Loucy (cell line): ENCODE measurements around the gene SGO2.
"Not testable (repeated sequence)": the region's sequence is repeated elsewhere in the genome, so short reads cannot be mapped to it uniquely, and the experiment has no call there.

Experiments
- CTCF ChIP-seq: fragments of 200-600 bp; sonication (generic); conservative IDR thresholded peaks from 2 replicates; pipeline ENCODE4 v1.5.1; 2014; ENCODE audit warnings: mild to moderate bottlenecking, antibody characterized with exemption, low read length
- EZH2phosphoT487 ChIP-seq: fragments of 200-600 bp; IDR thresholded peaks from 2 replicates; pipeline ENCODE4 v1.6.1; 2018; ENCODE audit warnings: antibody characterized with exemption, mild to moderate bottlenecking, moderate library complexity, borderline replicate concordance

DNA sequence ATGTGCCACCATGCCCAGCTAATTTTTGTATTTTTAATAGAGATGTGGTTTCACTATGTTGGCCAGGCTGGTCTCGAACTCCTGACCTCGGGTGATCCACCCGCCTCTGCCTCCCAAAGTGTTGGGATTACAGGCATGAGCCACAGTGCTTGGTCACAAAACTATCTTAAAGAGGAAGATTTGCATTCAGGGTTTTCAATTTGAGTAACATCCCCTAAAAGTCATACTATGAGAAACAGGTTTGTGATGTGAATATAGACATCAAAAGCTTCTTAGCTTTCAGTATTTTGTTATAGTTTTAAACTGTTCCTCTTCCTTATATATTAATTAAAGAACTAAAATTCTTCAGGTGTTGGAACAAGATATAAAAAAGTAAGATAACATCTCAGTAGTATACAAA, 84.2 kb downstream of the SGO2 start:
- not testable (repeated sequence) for TF ChIP-seq CTCF, EZH2phosphoT487
